PC-3 (cell line): Measurements from ENCODE around the gene MYBPC3.

Experiments used
- CTCF ChIP-seq: fragments of 300-600 bp; sonication (generic); conservative IDR thresholded peaks from 2 replicates; pipeline ENCODE4 v1.5.1; 2017; ENCODE audit warnings: antibody characterized with exemption, low read depth, mild to moderate bottlenecking, low read length
- EZH2 ChIP-seq: fragments of 300-600 bp; sonication (generic); IDR thresholded peaks from one replicate; pipeline ENCODE4 v1.6.1; 2017; ENCODE audit warnings: antibody characterized with exemption, mild to moderate bottlenecking, low read length; ENCODE audit not compliant: unreplicated experiment
- EZH2phosphoT487 ChIP-seq: fragments of 300-600 bp; sonication (generic); IDR thresholded peaks from 2 replicates; pipeline ENCODE4 v1.6.1; 2018; ENCODE audit warnings: mild to moderate bottlenecking, antibody characterized with exemption, low read length, borderline replicate concordance

- TF ChIP-seq CTCF (no peak), EZH2phosphoT487 (no peak), EZH2 (no peak)
Measured at GRCh38 chr11:47360341-47360740, 7.8 kb upstream of the MYBPC3 start.
